Body of pancreas (tissue), 4 donors: ENCODE data around the gene SON. TPM values are rescaled to one million over a fixed set of nuclear protein-coding genes. Genes with fewer than 3 reads are reported as not detected.

ENCODE experiments used
- ATAC-seq: fragments of 150-250 bp; one replicate; pipeline ENCODE4 v1.9.1; 2016
- DNase-seq, 4 donors: peaks; one replicate each; pipeline ENCODE4 v3.0.0-alpha.2; 2019
- H3K27ac ChIP-seq, 4 donors: fragments of 200-600 bp; sonication (generic); 1 replicate in 3 of 4; 2 replicates in 1 of 4; pipeline versions ENCODE4 v1.5.1 to v1.6.1; 2016 to 2019; ENCODE audit warnings: mild to moderate bottlenecking in 1 of 4, mixed read lengths in 1 of 4, moderate library complexity in 1 of 4
- H3K27me3 ChIP-seq, 2 donors: fragments of 200-600 bp; sonication (generic); one replicate each; pipeline ENCODE4 v1.6.0; 2016; ENCODE audit warnings: mild to moderate bottlenecking in 1 of 2
- H3K36me3 ChIP-seq, 2 donors: fragments of 200-600 bp; sonication (generic); replicated peaks in 1 of 2; 2 replicates each; pipeline ENCODE4 v1.5.1; 2016; ENCODE audit warnings: low read depth in 2 of 2; ENCODE audit not compliant: insufficient read depth in 1 of 2
- H3K4me1 ChIP-seq: fragments of 200-600 bp; sonication (generic); one replicate; pipeline ENCODE4 v1.6.0; 2016
- H3K4me3 ChIP-seq, 2 donors: fragments of 200-600 bp; sonication (generic); 1 replicate in 1 of 2; 2 replicates in 1 of 2; pipeline ENCODE4 v1.5.1; 2016 to 2019
- H3K9me3 ChIP-seq, 3 donors: fragments of 200-600 bp; sonication (generic); 1 replicate in 2 of 3; 2 replicates in 1 of 3; pipeline ENCODE4 v1.5.1; 2016
- CTCF ChIP-seq, 7 experiments: fragments of 450-650 bp in 4 of 7; fragments of 200-600 bp in 3 of 7; sonication (generic) in 3 of 7; IDR thresholded peaks; one replicate each; pipeline ENCODE4 v1.5.1; 2016 to 2019; ENCODE audit warnings: antibody characterized with exemption in 7 of 7
- POLR2A ChIP-seq, 3 donors: fragments of 450-650 bp; IDR thresholded peaks; one replicate each; pipeline ENCODE4 v1.6.1; 2016; ENCODE audit warnings: antibody characterized with exemption in 3 of 3, mild to moderate bottlenecking in 2 of 3
- WGBS, 2 donors: methylation state at CpG; one replicate each; pipeline ENCODE4 v1.1.5; 2017; 5-methylcytosine and 5-hydroxymethylcytosine counted together
- intact Hi-C: fragments of 100-400 bp; cut with DNase I; formaldehyde crosslinking; loops from one replicate; pipeline ENCODE4 v1.15.1; 2023
- total RNA-seq, 2 donors: library from RNA; depleted of rRNA; stranded (reverse); fragments of >200 nt; gene quantifications; one replicate each; pipeline ENCODE4 v1.1.0, GENCODE V29; 2016

SON gene
- total RNA-seq, 2 donors from 2014 or later = 118 to 235 TPM

GRCh38 chr21:33514229-33514628 is 28.6 kb upstream of the SON start:
- Histone ChIP-seq H3K36me3 (peaks cover 7 to 44% of the 10 kb centered on the region in 2 donors), H3K4me3 (no peak overlapping the region), H3K27me3 (no peaks in the 10 kb centered on the region), H3K27ac (no peak overlapping the region), H3K9me3 (no peaks in the 10 kb centered on the region), H3K4me1 (no peaks in the 10 kb centered on the region)
- ATAC-seq = no peak
- TF ChIP-seq CTCF (IDR thresholded peaks at IDR 0.05) = no peak
- TF ChIP-seq POLR2A (IDR thresholded peaks at IDR 0.05) = no peak
- 90 to 94% methylated on average over 2 of the region's 2 CpGs for WGBS, 2 donors
- intact Hi-C loops = no loop called here
- no peak for DNase-seq

DNA sequence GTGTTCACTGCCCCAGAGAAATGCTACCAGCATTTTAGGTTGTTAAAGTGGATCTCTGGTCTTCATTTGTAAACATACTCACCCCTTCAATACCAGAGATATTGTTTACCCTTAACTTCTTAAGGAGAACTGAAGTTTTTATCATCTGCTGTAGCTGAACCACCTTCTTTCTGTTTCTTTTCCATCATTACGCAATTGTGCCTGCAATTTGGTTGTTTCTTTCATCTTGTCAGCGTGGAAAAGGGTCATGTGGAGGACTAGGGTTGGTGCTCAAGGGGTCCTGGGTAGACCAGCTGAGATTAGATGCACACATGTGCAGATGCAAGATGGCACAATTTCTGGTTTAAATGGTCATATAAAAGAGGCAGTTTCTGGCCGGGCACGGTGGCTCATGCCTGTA is 23.9 kb upstream of the SON start:
- H3K9me3 ChIP-seq = no peaks in the 10 kb centered on the region
- TF ChIP-seq CTCF (IDR thresholded peaks at IDR 0.05) (no peak), POLR2A (IDR thresholded peaks at IDR 0.05) (no peak)
- DNase-seq (no peak), ATAC-seq (no peak)
- 94 to 95% methylated on average over 4 of the region's 4 CpGs for WGBS, 2 donors
- no peak overlapping the region for H3K27ac ChIP-seq
- peaks cover 7 to 31% of the 10 kb centered on the region in 2 donors for H3K36me3 ChIP-seq
- H3K4me1 ChIP-seq = no peaks in the 10 kb centered on the region
- intact Hi-C loops = no loop called here
- no peaks in the 10 kb centered on the region for H3K27me3 ChIP-seq
- no peak overlapping the region for H3K4me3 ChIP-seq

- no peaks in the 10 kb centered on the region for H3K27me3 ChIP-seq
- H3K4me3 ChIP-seq = no peak overlapping the region
- WGBS, 2 donors = 83 to 84% methylated on average over 5 of the region's 5 CpGs
- DNase-seq (no peak), ATAC-seq (no peak)
- peaks cover 0 to 13% of the 10 kb centered on the region in 2 donors for H3K36me3 ChIP-seq
- H3K9me3 ChIP-seq = no peaks in the 10 kb centered on the region
- no peak overlapping the region for H3K27ac ChIP-seq
- TF ChIP-seq CTCF (IDR thresholded peaks at IDR 0.05) (no peak), POLR2A (IDR thresholded peaks at IDR 0.05) (no peak)
- intact Hi-C loops = no loop called here
- H3K4me1 ChIP-seq = no peaks in the 10 kb centered on the region
These were observed 20.4 kb upstream of the SON start for GRCh38 chr21:33522297-33522952.

GRCh38 chr21:33522953-33523349 is 19.9 kb upstream of the SON start:
- no peaks in the 10 kb centered on the region for H3K4me1 ChIP-seq
- ATAC-seq (no peak), DNase-seq (no peak)
- intact Hi-C loops = no loop called here
- H3K27me3 ChIP-seq = no peaks in the 10 kb centered on the region
- 58 to 71% methylated on average over 1 of the region's 1 CpG for WGBS, 2 donors
- peaks cover 0 to 16% of the 10 kb centered on the region in 2 donors for H3K36me3 ChIP-seq
- no peak overlapping the region for H3K27ac ChIP-seq
- TF ChIP-seq CTCF (IDR thresholded peaks at IDR 0.05) = no peak
- H3K9me3 ChIP-seq = no peaks in the 10 kb centered on the region
- H3K4me3 ChIP-seq = no peak overlapping the region

GRCh38 chr21:33531007-33531406 is 11.8 kb upstream of the SON start:
- DNase-seq (no peak), ATAC-seq (no peak)
- 83 to 85% methylated on average over 3 of the region's 3 CpGs for WGBS, 2 donors
- no peaks in the 10 kb centered on the region for H3K9me3 ChIP-seq
- no peak overlapping the region for H3K27ac ChIP-seq
- H3K4me1 ChIP-seq = no peaks in the 10 kb centered on the region
- TF ChIP-seq POLR2A (IDR thresholded peaks at IDR 0.05) (no peak), CTCF (IDR thresholded peaks at IDR 0.05) (no peak)
- intact Hi-C loops = no loop called here
- no peaks in the 10 kb centered on the region for H3K27me3 ChIP-seq
- H3K4me3 ChIP-seq = no peak overlapping the region
- H3K36me3 ChIP-seq = peaks cover 8 to 38% of the 10 kb centered on the region in 2 donors
